ENCODE data around the gene EPHB3. TPM values are rescaled to one million over a fixed set of nuclear protein-coding genes. Genes with fewer than 3 reads are reported as not detected.

The EPHB3 gene
- total and polyA plus RNA-seq, 7 donors = 1.6 to 20.2 (median 1.9) TPM

DNA sequence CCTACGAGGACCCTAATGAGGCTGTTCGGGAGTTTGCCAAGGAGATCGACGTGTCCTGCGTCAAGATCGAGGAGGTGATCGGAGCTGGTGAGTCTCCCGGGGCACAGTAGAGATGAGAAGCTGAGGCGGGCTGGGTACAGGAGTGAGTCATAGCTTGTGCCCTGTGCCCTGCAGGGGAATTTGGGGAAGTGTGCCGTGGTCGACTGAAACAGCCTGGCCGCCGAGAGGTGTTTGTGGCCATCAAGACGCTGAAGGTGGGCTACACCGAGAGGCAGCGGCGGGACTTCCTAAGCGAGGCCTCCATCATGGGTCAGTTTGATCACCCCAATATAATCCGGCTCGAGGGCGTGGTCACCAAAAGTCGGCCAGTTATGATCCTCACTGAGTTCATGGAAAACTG, 17.9 kb downstream of the EPHB3 start:
- no peak overlapping the region for H3K27ac ChIP-seq
- intact Hi-C loops (cut with DNase I) = no loop called here

DNA sequence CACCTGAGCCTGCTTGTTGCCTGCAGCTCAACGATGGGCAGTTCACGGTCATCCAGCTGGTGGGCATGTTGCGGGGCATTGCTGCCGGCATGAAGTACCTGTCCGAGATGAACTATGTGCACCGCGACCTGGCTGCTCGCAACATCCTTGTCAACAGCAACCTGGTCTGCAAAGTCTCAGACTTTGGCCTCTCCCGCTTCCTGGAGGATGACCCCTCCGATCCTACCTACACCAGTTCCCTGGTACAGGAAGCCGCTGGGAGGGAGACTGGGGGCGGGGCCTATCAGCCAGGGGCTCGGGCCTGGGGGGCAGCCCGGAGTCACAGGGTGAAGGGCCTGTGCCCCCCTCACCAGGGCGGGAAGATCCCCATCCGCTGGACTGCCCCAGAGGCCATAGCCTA, 18.8 kb downstream of the EPHB3 start:
- Histone ChIP-seq H3K4me1 (peaks cover 0 to 31% (median 19%) of the 10 kb centered on the region in 4 donors), H3K4me3 (no peak overlapping the region), H3K27me3 (no peaks in the 10 kb centered on the region), H3K9me3 (no peaks in the 10 kb centered on the region), H3K36me3 (peaks cover 0 to 51% (median 20%) of the 10 kb centered on the region in 4 donors), H3K27ac (no peak overlapping the region)
- DNase-seq = no peak
- intact Hi-C loops (cut with DNase I) = loop anchor here (5.0 kb wide), 1 partner anchor 132 kb away; the partner anchor contains the start of gene MAGEF1
- WGBS, 2 donors = 46 to 78% methylated on average over 16 of the region's 16 CpGs
- TF ChIP-seq, protein P1, sequence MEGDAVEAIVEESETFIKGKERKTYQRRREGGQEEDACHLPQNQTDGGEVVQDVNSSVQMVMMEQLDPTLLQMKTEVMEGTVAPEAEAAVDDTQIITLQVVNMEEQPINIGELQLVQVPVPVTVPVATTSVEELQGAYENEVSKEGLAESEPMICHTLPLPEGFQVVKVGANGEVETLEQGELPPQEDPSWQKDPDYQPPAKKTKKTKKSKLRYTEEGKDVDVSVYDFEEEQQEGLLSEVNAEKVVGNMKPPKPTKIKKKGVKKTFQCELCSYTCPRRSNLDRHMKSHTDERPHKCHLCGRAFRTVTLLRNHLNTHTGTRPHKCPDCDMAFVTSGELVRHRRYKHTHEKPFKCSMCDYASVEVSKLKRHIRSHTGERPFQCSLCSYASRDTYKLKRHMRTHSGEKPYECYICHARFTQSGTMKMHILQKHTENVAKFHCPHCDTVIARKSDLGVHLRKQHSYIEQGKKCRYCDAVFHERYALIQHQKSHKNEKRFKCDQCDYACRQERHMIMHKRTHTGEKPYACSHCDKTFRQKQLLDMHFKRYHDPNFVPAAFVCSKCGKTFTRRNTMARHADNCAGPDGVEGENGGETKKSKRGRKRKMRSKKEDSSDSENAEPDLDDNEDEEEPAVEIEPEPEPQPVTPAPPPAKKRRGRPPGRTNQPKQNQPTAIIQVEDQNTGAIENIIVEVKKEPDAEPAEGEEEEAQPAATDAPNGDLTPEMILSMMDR (IDR thresholded peaks at IDR 0.05) = no peak
- TF ChIP-seq POLR2AphosphoS5 (IDR thresholded peaks at IDR 0.05) (no peak), EP300 (IDR thresholded peaks at IDR 0.05) (no peak), POLR2A (IDR thresholded peaks at IDR 0.05) (no peak)

More for the DNA sequence above, 17.9 kb downstream of the EPHB3 start:
- no peak for DNase-seq
- peaks cover 0 to 36% (median 24%) of the 10 kb centered on the region in 4 donors for H3K4me1 ChIP-seq
- H3K9me3 ChIP-seq = no peaks in the 10 kb centered on the region
- peaks cover 0 to 51% (median 20%) of the 10 kb centered on the region in 4 donors for H3K36me3 ChIP-seq
- no peaks in the 10 kb centered on the region for H3K27me3 ChIP-seq
- 49 to 73% methylated on average over 22 of the region's 22 CpGs for WGBS, 2 donors
- no peak overlapping the region for H3K4me3 ChIP-seq
- TF ChIP-seq, protein P1 (IDR thresholded peaks at IDR 0.05) = no peak
- TF ChIP-seq POLR2A (IDR thresholded peaks at IDR 0.05) (no peak), EP300 (IDR thresholded peaks at IDR 0.05) (no peak), POLR2AphosphoS5 (IDR thresholded peaks at IDR 0.05) (no peak)

- TF ChIP-seq, protein P1 (IDR thresholded peaks at IDR 0.05) = no peak
- no peak for TF ChIP-seq EP300 (IDR thresholded peaks at IDR 0.05)
- H3K27ac ChIP-seq = peak overlapping the region in 1 of 4 donors; percentile 88
- intact Hi-C loops (cut with DNase I) = loop anchor here (5.0 kb wide), 1 partner anchor 131 kb away; the partner anchor contains the start of gene MAGEF1
These were observed 19.8 kb downstream of the EPHB3 start for GRCh38 chr3:184581331-184581855.

GRCh38 chr3:184582646-184583577, 21.3 kb downstream of the EPHB3 start:
- Histone ChIP-seq H3K27ac (peak overlapping the region; percentile 83 to 88 (median 84)), H3K4me1 (peaks cover 0 to 31% (median 19%) of the 10 kb centered on the region in 4 donors), H3K4me3 (peak overlapping the region; percentile 59 to 68 (median 64)), H3K9me3 (no peaks in the 10 kb centered on the region), H3K27me3 (no peaks in the 10 kb centered on the region), H3K36me3 (peaks cover 0 to 26% (median 8%) of the 10 kb centered on the region in 4 donors)
- DNase-seq = peak; percentile 86
- WGBS, 2 donors = 26 to 37% methylated on average over 42 of the region's 42 CpGs
- TF ChIP-seq EP300 (IDR thresholded peaks at IDR 0.05) = no peak
- TF ChIP-seq, protein P1 (IDR thresholded peaks at IDR 0.05) = no peak
- TF ChIP-seq POLR2A (IDR thresholded peaks at IDR 0.05) = peak in 1 of 2 donors; percentile 23
- peak in 3 of 4 donors; percentile 72 to 80 (median 74) for TF ChIP-seq POLR2AphosphoS5 (IDR thresholded peaks at IDR 0.05)
- intact Hi-C loops (cut with DNase I) = loop anchor here (5.0 kb wide), 1 partner anchor 129 kb away; the partner anchor contains the start of gene MAGEF1

More at GRCh38 chr3:184581331-184581855, 19.8 kb downstream of the EPHB3 start:
- Histone ChIP-seq H3K36me3 (peaks cover 0 to 42% (median 17%) of the 10 kb centered on the region in 4 donors), H3K27me3 (no peaks in the 10 kb centered on the region), H3K9me3 (no peaks in the 10 kb centered on the region), H3K4me1 (peaks cover 0 to 31% (median 19%) of the 10 kb centered on the region in 4 donors), H3K4me3 (no peak overlapping the region)
- WGBS, 2 donors = 39 to 73% methylated on average over 15 of the region's 15 CpGs
- no peak for DNase-seq

Data from sigmoid colon (tissue), 7 donors.